HG02943 (cell line): ENCODE measurements around the gene PIM1.

ENCODE experiments used
- ATAC-seq: cut with Tn5 transposase; IDR thresholded peaks from one replicate; pipeline ENCODE4 v1.9.1; 2021; ENCODE audit warnings: mild to moderate bottlenecking, low read depth, moderate library complexity; ENCODE audit not compliant: unreplicated experiment

The PIM1 gene

DNA sequence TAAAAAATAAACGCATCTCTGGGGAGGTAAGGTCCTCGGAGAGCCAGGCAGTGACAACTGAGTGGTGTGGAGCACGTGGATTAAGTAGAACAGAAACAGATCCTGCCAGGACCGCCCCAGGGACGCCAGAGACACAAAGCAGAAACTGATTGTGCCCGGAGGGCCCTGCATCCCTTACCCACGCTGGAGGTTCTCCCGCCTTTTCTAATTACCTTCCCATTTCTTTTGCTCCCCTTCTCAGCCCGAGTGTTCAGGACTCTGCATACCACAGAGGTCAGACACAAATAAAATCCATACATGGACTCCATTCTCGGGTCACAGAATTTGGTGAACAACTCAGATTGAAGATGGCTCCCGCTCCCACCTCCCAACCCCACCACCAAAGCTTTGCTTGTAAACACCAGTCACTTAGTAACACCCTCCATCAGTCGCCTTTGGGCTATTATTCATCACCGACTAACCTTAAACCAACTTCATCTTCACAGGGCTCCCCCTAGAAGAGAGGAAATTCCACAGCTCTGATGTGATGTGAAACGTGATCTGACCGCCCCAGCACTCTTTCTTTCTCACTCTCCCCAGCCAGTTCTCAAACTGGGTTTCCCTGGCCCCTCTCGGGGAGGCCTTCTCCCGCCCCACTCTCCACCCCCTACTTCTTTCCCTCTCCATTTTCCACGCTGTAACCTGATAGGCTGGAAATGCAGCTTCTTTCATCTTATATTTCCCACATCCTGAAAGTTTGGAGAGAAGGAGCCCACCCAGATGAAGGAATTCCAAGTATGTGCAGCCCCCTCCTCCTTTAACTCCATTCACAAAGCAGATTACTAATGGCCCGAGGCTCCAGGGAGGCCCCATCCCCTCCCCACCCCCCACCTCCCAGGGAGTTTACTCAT is 32.5 kb upstream of the PIM1 start:
- ATAC-seq: no peak

DNA sequence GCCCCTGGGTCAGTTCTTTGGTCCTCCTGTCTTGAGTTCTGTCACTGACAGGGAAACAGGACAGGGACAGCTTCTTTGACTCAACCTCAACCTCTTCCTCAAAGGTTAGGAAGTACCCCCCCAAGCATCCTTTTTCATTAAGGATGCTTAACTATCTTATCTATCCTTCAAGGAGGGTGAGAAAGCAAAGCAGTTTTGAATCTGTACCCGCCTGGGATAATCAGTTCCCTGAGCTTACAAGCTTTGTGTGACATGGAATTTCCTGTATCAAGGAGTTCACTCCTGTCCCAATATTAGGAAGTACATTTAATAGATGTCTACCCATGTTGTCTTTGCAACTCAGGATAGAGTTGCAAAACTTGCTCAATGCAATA is 31.1 kb upstream of the PIM1 start:
- ATAC-seq: no peak

GRCh38 chr6:37139230-37139962 is 30.6 kb upstream of the PIM1 start:
- ATAC-seq: no peak

DNA sequence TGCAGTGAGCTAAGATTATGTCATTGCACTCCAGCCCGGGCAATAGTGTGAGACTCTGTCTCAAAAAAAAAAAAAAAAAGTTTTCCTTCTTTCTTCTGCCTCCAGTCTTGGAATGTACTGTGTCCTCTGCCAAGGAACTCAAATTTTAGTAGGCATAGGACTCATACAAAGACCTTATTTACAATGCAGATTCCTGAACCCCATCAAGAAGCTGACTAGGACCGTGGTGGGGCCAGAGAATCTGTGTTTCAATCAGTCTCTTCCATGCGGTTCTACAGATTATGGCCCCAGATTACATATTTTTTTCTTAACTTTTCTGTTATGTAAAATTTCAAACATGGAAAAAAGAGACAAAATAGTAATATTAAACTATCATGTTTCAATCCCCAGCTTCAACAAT is 29.8 kb upstream of the PIM1 start:
- no peak for ATAC-seq

- ATAC-seq: no peak
Observed at GRCh38 chr6:37141281-37142049, 28.5 kb upstream of the PIM1 start.

- no peak for ATAC-seq
Observed at GRCh38 chr6:37142050-37142614, 27.8 kb upstream of the PIM1 start.

GRCh38 chr6:37143585-37143984 is 26.4 kb upstream of the PIM1 start:
- ATAC-seq: no peak

DNA sequence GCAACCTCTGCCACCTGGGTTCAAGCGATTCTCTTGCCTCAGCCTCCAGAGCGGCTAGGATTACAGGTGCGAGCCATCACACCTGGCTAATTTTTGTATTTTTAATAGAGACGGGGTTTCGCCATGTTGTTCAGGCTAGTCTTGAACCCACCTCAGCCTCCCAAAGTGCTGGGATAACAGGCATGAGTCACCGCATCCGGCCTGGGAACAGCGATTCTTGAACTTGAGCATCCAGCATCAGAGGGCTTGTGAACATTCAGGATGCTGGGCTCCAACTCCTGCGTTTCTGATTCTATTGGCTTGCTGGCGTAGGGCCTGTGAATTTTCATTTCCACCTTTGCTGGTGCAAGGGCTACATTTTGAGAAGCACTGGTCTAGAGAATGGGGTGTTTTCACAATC is 24.5 kb upstream of the PIM1 start:
- ATAC-seq: no peak

DNA sequence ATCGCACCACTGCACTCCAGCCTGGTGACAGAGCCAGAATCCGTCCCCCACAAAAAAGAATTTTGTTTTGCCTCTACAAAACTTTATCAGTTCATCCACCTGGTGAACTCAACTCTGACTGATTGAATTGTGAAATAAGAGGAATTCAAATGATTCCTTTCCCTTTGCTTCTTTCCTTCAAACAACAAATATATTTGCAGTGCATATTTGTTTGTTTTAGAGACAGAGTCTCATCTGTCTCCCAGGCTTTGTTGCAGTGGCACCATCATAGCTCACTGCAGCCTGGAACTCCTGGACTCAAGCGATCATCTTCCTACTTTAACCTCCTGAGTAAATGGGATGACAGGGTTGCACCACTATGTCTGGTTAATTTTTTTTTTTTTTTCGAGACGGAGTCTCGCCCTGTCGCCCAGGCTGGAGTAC is 23.2 kb upstream of the PIM1 start:
- no peak for ATAC-seq

GRCh38 chr6:37149745-37150144 is 20.2 kb upstream of the PIM1 start:
- no peak for ATAC-seq

GRCh38 chr6:37150314-37150713 is 19.6 kb upstream of the PIM1 start:
- ATAC-seq: no peak

DNA sequence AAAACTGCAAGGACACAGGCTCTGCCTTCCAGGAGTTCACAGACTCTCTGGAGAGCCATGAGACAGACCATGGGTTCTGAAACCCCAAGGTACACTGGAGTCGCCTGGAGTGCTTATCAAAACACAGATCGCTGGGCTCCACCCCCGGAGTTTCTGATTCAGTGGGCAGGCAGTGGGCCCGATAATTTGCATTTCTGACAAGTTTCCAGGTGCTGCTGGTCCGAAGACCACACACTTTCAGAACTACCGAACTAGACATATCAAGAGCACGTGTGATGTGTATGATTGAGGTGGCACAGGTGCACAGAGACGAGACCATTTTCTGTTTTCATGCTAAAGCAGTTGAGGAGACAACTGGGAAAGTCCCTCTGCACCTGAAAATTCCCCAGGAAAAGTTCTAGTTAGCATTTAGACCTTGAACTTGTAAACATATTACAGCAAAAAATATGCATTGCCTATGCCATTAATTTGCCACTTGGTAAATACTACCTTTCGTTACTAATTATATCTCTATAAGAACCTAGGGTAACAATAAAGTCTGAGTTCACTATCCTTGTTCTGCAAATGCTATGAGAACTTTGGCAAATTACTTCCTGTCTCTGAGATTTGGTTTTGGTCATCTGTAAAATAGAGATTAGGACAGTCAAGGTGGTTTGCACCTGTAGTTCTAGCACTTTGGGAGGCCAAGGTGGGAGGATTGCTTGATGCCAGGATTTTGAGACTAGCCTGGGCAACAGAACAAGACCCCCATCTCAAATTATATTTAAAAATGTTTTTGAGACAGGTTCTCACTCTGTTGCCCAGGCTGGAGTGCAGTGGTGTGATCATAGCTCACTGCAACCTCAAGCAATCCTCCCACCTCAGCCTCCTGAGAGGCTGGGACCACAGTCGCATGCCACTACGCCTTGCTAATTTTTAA is 14.3 kb upstream of the PIM1 start:
- peak; percentile 94 for ATAC-seq

- ATAC-seq: no peak
Observed at GRCh38 chr6:37158508-37158907, 11.4 kb upstream of the PIM1 start.

DNA sequence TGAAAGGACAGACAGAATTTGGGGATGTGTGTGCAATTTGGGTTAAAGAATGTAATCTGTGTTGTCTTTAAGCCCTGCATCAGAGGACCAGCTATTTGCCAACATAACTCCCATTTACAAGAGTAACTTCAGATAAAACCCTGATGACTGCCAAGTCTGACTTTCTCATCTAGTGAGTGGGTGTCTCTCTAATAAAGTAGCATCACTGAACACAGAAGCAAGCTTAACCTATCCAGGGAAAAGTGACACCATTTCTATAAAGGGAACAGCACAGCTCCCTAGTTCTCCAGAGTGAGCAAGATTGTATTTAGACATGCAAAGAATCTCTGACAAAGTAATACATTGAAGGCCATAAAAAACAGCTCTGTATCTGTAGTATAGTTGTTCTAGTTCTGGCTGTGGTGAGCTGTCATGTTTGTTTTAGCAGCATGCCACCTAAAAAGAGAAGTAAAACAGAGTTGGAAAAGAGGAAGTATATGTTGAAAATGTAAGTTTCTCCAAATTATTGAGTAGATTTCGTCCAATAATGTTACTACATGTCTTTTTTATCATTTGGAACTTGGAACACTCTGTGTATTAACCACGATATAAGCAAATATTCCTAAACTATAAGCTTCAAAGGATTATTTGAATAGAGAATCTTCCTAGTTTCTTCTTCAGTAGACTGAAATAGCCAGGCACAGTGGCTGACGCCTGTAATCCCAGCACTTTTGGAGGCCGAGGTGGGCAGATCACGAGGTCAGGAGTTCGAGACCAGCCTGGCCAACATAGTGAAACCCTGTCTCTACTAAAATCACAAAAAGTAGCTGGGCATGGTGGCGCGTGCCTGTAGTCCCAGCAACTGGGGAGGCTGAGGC is 8.8 kb upstream of the PIM1 start:
- no peak for ATAC-seq

GRCh38 chr6:37162740-37163139 is 7.2 kb upstream of the PIM1 start:
- ATAC-seq: no peak

DNA sequence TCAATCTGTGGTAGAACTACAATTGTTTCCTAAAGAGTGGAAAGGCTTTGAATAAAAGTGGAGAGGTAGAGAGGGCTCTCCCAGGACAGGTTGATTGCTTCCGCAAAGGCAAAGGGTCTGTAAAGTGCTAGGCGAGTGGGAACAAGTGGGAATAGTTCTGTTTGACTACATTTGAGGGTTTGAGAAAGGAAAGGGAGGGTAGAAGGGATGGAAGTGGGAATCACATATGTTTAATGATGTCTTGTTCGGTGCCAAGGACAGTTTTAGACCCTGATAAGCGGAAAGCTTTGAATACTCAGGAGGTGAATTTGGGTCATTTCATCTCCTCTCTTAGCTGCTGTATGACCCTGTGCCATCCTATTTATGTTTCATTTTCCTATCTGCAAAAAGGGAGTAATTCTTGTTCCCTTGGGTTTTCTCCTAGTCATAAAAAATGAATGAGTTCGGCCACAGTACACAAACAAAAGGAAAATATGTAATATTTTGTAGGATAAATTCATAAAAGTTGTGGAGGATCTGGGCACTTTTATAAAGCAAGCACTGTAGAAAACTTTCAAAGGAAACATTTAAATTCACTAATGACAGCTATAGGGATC is 1.7 kb upstream of the PIM1 start:
- ATAC-seq: no peak

GRCh38 chr6:37168811-37169495 is 999 bp upstream of the PIM1 start:
- ATAC-seq: no peak
